ENCODE data around the gene ST7.

The ST7 gene

DNA sequence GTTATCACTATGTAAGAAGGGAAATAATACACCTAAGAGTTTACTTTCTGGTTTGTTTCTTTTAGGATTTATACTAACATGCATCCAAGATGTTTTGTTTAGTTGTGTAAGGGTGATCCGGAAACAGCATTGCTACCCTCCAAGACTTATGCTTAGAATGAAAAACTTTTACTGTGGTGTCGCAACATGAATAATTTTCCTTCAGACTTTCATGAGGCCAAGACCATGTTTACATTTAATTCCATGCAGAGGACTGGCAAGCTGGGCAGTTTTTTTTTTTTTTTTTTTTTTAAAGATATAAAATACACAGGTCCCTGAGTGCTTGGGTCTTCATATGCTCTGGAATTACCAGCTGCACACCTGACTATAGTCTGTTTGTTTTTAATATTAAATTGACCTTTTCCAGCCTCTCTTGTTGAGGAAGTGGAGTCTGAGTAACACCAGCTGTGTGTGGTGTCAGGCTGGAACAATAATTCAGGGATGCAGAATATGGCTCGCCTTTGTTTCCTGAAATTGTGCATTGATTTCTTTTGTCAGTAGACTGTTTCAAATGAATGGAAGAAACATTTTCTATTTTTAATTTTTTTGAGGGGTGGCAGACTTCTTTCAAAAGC, 81.7 kb downstream of the ST7 start:
- DNase-seq = no peak

DNA sequence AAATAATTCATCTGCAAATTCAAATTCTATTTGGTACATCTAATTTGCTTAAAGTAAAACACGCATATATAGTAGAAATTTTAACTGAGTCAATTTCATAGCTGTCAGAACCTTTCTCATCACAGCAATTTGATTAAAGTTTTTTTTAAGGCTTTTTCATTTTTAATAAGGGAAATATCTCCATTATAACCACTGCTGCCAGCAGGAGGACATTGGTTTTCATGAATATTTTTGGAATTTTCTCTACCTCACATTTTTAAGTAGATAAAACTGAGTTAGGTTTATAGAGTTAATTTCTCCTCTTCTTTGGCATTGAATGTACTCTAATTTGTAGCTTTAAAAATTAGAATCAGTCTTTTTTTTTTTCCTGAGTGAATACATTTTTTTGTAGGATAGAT, 82.2 kb downstream of the ST7 start:
- DNase-seq = no peak

DNA sequence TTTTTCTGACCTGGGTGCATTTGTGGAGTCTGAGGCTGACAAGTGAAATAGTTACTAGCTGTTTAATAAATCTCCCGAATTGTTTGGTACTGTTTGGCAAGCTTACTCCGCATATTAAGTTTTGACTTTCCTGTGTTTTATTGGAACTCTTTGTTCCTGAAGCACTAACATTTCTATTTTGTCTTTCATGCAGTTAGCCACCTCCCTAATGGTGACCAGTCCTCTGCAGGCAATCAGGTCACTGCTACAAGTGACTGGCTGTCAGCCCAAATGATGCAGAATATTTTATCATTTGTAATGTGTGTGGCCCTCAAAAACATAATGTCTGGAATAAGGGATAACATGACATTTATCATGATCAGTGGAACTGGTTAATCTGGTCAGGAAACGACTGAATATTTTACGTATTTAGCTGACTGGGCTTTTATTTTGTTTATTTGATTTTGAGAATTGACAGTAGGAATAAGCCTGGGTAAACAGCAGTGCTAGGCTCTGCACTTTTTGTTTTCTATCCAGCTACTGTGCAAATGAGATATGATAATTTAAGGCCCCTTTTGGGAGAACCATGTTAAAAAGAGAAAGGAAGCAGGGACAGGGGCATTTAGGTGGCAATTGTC, 82.9 kb downstream of the ST7 start:
- no peak for DNase-seq

DNA sequence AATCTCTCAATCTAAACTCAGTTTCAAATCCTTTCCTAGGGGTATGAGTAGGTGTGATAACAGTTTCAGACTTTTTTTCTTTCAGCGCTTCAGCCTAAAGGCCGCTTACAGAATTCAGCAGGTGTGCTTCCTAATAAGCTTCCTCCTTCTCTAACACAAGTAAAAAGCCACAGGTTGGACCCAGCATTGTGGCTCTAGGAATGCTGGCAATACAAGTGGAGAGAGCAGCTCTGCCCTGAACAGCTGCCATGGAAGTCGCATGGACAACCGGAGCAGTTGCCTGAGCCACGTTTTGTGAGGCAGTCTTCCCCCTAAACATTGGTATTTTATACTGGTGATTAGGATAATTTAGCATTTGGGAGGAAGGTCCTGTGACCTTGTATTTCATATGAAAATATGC, 83.5 kb downstream of the ST7 start:
- DNase-seq = no peak

DNA sequence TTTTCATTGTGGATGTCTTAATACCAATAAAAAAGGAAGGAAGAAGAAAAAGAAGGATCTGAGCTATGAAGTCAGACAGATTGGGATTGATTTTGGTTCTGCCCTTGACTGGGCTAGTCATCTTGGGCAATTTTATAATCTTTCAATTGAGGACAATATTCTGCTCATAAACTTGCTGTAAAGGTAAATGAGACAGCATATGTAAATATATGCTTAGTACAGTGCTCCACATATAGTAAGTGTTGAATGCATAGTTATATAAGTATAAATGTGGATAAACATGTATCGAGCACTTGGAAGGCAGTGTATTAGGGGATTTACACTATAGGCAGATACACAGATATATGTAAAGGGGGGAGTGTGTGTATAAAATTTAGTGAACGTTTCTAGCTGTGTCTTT, 85.1 kb downstream of the ST7 start:
- DNase-seq = no peak

DNA sequence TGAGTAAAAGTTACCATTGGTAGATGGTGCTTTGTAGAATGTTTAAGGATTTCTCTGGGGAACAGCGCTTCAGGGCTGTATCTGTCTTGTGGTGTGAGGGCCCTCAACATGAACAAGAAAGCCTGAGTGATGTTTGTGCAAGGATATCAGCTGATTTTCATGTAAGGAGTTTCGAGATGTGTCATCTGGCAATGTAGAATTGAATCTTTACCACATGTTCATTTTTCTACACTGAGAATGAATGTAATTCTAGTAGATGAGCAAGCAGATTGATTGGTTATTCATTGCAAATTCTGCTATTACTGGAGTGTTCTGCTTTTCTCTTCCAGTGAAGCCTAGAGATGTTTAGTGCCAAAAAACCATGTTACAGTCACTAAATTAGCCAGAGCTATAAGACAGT, 87.7 kb downstream of the ST7 start:
- DNase-seq = peak in 1 of 2 donors; percentile 25

DNA sequence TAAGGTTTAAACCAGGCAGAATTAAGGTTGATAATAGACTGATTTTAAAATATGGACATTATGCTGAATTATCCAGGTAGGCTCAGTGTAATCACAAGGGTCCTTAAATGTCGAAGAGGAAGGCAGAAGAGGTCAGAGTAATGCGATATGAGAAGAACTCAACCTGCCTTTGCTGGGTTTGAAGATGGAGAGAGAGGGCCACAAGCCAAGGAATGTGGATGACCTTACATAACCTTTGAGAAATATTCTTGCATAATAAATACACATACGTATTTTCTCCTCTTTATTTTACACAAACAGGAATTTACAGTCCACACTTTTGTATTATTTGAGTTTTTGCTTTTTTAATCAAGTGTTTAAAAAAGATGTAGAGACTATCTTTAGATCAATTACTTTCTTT, 88.5 kb downstream of the ST7 start:
- DNase-seq = no peak

DNA sequence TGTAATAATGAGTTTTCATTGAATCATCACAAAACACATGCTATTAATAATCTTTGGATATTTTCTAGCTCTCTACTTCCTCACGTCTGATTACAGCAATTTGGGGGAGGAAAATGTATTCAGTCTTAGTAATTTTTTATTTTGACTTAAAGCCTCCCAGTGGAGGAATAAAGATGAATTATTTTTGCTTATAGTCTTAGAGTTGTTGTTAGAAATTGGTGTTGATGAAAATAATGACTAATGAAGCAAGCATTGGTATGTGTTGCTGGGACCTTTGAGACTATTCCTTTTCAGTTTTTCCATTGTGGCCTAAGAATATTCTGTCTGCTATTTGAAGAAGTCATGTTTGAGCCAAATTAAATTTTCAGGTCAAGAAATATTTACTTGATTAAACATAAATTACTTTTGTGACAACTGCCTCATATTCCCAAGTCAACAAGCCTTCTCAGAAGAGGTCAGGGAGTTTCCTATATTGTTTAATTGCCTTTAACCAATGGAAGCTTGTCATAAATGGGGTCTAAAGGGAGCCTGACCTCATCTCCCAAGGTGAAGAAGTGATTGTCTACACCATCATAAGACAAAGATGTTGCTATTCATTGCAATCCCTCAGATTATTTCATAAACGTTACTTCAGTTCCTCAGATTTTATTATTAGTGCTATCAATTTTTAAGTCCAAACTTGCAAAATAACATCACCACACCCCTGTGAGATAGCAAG, 90.0 kb downstream of the ST7 start:
- no peak for DNase-seq

DNA sequence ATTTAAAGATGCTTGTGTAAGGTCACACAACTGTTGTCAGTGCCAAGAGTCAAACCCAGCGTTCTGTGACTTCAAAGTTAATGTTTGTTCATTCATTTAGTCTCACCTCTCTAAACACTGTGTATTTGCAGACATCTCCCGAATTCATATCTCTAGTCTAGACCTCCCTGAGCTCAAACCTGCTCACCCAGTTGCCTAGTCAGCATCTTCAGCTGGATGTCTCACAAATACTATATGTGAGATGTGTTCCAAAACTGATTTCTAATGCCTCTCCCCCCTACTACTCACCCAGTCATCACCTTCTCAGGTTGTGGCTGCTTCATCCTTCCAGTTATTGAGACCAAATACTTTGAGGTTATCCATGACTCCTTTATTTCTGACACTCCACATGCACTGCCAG, 91.4 kb downstream of the ST7 start:
- DNase-seq = no peak

DNA sequence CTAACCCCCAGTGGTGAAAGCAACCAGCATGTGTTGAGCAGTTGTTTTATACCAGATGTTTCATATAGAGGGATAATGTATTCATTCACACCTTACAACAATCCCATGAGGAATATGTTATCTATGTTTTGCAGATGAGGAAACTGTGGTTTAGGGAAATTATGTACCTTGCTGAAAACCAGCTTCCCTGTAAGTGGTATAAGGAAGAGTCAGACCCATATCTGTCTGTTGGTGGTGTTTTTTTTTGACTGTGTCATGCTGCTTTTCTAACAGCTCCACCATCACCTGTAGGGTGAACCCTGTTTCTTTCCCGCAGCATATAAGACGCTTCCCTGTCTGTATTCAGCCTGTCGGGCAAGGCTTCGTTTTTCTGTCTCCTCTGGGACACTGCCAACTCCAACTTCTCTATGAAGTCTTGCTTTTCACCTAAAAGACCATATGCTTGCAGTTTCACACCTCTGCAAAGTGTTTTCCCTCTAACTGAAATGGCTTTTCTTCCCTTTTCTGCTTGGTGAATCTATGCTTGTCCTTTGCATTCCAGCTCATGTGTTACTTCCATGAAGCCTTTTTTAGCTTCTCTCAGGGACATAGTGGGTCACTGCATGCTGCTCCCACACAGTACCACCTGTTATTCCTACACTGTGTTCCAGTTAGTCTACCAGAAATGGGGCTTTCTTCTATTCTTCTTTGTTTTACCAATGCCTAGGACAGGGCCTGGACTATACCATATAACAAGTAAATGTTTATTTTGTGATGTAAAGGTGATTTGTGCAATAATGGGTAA, 92.8 kb downstream of the ST7 start:
- DNase-seq = no peak

DNA sequence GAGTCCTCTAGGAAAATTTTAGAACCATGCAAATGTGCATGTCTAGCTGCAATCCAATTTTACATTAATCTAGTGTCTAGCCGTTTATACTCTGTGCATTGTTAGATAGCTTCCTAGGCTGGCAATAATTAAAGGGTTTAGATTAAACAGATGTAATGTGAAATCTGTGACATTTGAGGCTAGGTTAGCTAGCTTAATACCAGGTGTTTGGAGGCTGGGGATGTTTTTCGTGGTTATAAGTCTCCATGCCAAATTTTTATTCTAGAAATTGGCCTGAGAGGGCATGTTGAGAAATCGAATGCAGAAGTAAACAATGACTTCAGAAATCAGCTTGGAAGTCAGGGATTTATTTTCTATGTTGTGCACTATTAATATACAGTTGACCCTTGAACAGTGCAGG, 94.2 kb downstream of the ST7 start:
- no peak for DNase-seq

DNA sequence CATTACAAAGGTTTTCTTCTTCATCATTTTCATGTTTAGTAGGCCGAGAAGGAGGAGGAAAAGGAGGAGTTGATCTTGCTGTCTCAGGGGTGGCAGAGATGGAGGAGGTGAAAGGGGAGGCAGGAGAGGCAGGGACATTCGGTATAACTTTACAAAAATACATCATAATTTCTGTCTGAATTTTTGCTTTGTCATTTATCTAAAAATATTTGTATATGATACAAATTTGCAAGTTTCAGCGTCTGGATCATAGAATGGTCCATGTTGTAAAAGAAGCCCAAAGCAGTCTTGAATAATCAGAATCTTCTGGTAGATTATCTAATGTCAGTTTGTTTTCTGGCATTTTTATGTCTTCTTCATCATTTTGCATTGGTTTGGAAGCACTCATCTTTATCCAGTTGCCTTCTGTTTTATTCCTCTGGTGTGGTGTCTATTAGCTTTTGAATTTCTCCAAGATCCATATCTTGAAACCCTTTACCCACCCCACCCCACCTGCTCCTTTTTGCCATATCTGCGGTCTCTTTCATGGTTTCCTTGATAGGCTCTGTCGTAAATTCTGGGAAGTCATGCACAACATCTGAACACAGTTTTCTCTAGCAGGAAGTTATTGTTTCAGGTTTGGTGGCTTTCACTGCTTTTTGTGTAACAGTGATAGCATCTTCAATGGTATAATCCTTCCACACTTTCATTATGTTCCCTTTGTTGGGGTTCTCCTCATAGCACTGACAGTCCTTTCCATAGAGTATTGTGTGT, 95.0 kb downstream of the ST7 start:
- no peak for DNase-seq

DNA sequence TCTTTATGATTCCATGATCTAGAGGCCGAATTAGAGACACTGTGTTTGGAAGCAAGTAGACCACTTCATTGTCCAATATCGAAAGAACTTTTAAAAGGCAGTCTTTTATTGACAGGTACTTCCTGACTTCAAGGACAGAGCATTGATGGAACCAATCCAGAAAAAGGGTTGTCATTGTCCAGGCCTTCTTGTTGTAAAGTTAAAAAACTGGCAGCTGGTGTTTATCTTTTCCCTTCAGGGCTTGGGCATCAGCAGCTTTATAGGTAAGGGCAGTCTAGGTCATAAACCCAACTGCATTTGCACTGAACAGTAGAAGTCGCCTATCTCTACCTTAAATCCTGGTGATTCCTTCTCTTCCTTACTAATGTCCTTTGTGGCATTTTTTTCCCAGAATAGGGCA, 95.6 kb downstream of the ST7 start:
- DNase-seq = no peak

DNA sequence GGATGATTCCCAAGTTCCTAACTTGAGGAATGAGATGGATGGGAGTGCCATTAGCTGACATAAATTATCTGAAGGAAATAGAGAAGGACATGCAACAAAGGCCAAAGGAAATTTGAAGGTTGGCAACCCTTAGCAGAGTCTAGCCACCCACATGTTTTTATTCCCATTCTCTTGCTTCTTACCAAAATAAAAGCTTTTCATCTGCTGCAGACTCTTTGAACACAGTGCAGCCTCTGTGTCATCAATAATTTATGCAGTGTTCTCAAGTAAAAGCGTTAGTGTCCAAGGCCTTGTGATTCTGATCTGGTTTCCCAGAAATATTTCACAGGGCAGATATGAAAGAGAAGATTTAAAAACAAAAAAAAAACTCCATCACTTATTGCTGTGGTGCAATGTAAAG, 98.5 kb downstream of the ST7 start:
- no peak for DNase-seq

DNA sequence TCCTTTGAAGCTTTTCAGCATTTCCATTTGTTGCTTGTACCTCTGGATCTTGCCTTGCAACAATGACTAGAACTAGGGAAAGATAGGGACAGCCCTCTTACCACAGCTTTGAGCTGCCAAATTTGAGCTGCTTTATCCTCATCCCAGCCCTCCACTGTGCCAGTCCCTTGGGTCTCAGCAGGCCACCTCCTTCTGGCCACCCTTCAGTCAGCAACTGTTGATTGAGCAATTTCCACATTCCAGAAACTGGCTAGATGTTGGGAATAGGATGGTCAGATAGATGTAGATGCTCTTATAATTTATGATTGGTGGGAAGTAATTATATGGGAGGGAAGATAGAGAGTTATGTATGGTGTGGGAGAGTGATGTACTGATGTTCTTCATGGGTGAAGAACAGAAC, 100.1 kb downstream of the ST7 start:
- DNase-seq = no peak

DNA sequence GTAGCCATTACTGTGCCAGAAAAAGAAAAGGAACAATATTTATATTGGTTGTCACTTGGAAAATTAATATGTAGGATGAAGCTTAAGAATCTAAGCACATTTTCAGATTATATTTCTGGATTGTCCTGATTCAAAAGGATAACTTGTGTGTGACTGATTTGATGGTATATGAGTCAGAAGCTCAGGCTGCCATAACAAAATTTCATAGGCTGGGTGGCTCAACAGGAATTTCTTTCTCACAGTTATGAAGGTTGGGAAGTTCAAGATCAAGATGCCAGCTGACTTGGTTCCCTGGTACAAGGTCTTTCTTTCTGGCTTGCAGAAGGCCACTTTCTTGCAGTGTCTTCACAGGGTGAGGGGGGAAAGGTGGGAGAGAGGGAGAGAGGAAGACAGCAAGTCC, 108.5 kb downstream of the ST7 start:
- no peak for DNase-seq

DNA sequence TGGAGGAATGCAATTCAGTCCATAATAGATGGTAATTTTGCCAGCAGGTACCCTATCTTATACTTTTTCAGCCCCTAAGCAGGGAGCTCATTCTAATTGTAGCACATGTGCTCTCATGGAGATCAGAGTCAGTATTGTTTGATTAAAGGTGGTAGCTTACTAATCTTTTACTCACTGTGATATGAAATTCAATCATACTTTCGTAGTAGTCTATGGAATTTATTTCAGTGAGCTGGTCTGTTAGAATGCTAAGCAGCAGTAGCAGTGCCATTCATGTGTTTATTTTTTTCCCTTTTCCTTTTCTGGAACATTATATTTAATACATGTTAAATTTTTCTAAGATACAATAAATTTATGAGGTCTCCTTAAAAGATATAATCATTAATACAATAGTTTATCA, 109.0 kb downstream of the ST7 start:
- no peak for DNase-seq

DNA sequence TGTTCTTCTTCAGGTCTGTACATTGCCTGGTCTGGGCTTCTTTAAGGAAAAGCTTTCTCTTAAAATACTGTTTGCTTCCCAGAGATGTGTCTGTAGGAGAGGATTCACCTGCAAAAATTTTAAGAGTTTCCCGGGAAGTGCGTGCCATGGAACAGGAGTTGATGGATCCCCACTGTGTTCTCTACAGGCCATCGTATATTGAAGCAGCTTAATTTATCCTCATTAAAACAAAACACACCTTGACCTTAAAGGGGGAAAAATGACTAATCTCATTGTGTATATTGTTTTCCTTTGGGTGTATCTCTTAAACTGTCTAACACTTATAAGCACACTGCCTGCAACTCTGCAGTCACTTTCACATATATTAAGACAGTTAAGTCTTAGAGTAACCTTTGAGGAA, 111.4 kb downstream of the ST7 start:
- no peak for DNase-seq

DNA sequence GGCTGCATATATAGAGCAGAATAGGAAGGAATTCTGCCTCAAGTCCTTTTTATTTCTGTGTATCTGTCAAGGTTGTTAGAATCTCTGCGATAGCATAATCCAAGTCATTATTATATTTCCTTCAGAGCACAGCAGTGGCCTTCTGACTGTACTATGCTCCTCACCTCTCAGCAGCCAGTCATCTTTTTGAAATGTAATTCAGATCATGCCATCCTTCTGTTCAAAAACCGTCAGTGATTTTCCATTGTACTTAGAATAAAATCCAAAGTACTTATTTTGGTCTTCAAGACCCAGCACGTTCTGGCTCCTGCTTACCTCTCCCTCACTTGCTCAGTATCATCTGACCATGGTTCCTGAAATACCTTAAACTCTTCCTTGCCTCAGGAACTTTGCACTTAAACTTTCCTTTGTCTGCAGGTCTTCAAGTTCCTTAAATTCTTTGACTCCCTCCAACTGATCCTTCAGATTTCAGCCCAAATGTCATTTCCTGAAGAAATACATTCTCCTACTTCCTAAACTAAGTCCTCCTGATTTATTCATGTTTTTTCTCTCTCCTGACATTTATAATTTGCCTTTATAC, 112.4 kb downstream of the ST7 start:
- no peak for DNase-seq

DNA sequence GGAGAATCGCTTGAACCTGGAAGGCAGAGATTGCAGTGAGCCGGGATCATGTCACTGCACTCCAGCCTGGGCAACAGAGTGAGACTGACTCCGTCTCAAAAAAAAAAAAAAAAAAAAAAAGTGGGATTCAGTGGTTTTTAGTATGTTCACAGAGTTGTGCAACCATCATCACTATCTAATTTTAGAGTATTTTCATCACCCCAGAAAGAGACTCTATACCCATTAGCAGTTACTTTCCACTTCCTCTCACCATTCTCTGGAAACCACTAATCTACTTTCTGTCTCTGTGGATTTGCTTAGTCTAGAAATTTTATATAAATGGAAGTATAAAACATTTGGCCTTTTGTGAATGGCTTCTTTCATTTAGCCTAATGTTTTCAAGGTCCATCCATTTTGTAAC, 113.4 kb downstream of the ST7 start:
- peak; percentile 34 to 78 for DNase-seq

DNA sequence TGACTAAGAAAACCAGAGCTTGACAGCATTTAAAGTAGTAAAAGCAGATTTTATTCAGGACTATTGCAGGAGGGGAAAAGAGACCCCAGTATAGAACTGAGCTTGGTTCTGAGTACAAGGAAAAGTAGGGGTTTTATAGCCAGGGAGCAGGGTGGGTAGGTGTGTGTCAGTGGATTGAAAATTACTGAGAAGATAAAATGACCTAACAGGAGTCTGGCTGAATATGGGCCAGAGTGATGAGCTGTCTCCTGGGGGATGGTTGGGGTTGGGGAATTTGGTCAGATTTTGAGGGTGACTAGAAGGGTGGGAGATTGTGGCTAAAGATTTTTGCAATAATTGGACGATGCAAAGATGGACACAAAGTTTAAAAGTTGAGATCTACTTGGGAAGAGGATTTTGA, 114.0 kb downstream of the ST7 start:
- no peak for DNase-seq

DNA sequence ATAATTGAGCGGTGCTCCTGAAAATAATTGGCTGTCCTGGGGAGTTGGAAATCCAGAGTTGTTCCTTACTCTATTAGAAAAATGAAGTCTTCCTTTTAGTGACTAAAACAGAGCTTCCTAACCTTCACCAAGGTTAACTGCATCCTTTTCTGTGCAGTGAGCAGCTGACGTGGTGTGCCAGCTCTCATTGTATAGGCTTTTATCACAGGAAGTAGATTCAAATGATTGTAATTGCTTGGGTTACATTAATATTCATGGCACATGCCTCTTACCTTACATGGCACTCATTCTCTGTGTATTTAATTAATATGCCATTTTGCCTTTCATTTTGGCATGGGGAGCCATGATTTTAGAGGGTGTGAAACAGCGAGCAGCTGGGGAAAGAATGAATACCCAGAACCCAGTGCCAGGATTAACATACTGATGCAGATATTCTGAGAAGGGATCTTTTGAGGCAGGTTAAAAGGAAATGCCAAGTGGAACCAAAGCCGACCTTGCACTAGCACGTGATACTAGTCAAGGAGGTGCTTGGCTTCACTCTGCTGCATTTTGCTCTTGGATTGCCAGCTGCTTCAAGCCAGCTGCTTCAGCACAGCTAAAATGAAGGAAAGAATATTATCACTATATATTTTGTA, 115.3 kb downstream of the ST7 start:
- DNase-seq = no peak
